SK-MEL-5 (cell line): ENCODE measurements around the gene PLEK. TPM values are rescaled to one million over a fixed set of nuclear protein-coding genes. Genes with fewer than 3 reads are reported as not detected.
"Not testable (repeated sequence)": the region's sequence is repeated elsewhere in the genome, so short reads cannot be mapped to it uniquely, and the experiment has no call there.

Experiments used
- DNase-seq: peaks from one replicate; pipeline ENCODE4 v3.0.0-alpha.2; 2016; ENCODE audit warnings: low read depth, low spot score
- in situ Hi-C: cut with HindIII; loops from 2 replicates; pipeline ENCODE4 v1.10.0; 2016; ENCODE audit warnings: low sequenced_read_pairs, high pct_unique_total_duplicates, low pct_unique_long_range_greater_than_20kb
- total RNA-seq: library from RNA; depleted of rRNA; stranded (reverse); fragments of >200 nt; shearing (Covaris generic); gene quantifications from 2 replicates; pipeline ENCODE4 v1.2.3, GENCODE V29; 2014

Gene PLEK
- total RNA-seq, 1 experiment from 2014 or later, result not detected

GRCh38 chr2:68345129-68345875 is 19.8 kb upstream of the PLEK start:
- in situ Hi-C loops, result no loop called here
- no peak for DNase-seq

DNA sequence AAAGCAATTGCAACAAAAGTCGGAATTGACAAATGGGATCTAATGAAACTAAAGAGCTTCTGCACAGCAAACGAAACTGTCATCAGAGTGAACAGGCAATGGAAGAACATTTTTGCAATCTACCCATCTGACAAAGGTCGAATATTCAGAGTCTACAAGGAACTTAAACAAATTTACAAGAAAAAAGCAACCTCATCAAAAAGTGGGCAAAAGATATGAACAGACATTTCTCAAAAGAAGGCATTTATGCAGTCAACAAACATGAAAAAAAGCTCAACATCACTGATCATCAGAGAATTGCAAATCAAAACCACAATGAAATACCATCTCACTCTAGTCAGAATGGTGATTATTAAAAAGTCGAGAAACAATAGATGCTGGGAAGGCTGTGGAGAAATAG is 16.0 kb upstream of the PLEK start:
- in situ Hi-C loops, result not testable (repeated sequence)

GRCh38 chr2:68351997-68352396 is 13.1 kb upstream of the PLEK start:
- no peak for DNase-seq
- in situ Hi-C loops, result no loop called here

More for the DNA sequence above, 16.0 kb upstream of the PLEK start:
- DNase-seq, result not testable (repeated sequence)

GRCh38 chr2:68352651-68353391 is 12.3 kb upstream of the PLEK start:
- no peak for DNase-seq
- in situ Hi-C loops, result no loop called here

DNA sequence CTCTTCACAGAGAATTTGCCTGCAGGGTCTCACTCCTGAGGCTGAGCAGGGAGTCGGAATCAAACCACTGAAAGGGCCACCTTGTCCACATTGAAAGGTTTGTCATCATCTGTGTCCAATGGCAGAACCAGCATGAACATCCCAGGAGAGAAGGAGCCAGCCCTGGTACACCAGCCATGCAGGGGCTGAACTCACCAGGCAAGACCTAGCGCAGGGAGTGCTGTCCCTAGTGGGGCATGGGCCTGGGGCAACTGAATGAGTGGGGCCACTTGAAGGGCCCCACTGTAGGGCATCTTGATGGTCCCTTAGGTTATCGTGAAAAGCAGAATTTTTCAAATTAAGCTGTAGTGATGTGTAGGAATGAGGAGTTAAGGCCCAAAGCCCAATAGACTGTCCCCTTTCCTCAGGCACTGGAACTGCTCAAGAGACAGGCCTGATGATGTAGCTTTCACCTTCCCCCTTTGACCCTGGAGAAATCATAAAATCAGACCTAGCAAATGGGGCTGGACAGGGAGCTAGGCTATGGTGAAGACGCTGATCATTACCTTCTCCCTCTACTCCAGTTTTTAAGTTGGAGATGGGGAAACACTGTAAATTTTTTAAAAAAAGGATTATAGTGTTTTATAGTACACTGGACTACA is 8.4 kb upstream of the PLEK start:
- in situ Hi-C loops, result no loop called here
- DNase-seq, result no peak

- in situ Hi-C loops, result no loop called here
- peak; percentile 93 for DNase-seq
Observed at GRCh38 chr2:68357605-68358337, 7.3 kb upstream of the PLEK start.

GRCh38 chr2:68359889-68360288 is 5.2 kb upstream of the PLEK start:
- in situ Hi-C loops, result no loop called here
- DNase-seq, result no peak

- peak; percentile 89 for DNase-seq
- in situ Hi-C loops, result no loop called here
Observed at GRCh38 chr2:68362069-68362468, 3.0 kb upstream of the PLEK start.

GRCh38 chr2:68362749-68363148 is 2.3 kb upstream of the PLEK start:
- no peak for DNase-seq
- in situ Hi-C loops, result no loop called here

DNA sequence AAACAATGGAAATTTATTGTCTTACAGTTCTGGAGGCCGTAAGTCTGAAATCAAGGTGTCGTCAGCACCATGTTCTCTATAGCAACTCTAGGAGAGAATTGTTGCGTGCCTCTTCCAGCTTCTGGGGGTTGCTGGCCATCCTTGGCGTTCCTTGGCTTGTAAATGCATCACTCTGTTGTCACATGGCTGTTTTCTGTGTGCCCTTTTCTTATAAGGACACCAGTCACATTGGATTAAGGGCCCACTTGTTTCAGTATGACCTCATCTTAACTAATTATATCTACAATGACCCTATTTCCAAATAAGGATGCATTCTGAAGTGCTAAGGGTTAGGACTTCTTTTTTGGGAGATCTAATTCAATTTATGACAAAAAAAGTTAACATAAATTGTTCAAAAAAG is 1.4 kb upstream of the PLEK start:
- in situ Hi-C loops, result no loop called here
- DNase-seq, result peak; percentile 52

DNA sequence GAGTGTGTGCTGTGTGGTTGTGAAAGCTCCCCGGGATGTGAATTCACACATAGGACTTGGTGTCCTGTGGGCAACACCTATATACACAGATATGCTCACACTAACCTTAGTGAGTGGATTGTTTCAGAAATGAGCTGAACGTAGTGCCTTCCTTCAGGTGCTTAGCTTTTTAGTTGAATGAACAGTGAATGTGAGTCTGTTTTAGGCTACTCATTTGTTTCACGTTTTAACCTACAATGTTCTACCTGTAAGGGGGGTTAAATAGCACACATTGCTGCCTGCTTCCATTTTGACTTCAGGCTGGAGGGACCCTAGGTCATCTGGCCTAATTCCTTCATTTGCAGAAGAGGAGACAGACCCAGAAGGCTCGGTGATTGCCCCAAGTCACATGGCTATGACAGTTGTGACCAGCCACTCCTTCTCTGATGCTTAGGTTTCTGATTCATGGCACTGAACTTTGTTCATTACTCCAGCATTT is 1.0 kb downstream of the PLEK start:
- in situ Hi-C loops, result no loop called here
- DNase-seq, result no peak

GRCh38 chr2:68367953-68368653 is 3.0 kb downstream of the PLEK start:
- no peak for DNase-seq
- in situ Hi-C loops, result no loop called here

DNA sequence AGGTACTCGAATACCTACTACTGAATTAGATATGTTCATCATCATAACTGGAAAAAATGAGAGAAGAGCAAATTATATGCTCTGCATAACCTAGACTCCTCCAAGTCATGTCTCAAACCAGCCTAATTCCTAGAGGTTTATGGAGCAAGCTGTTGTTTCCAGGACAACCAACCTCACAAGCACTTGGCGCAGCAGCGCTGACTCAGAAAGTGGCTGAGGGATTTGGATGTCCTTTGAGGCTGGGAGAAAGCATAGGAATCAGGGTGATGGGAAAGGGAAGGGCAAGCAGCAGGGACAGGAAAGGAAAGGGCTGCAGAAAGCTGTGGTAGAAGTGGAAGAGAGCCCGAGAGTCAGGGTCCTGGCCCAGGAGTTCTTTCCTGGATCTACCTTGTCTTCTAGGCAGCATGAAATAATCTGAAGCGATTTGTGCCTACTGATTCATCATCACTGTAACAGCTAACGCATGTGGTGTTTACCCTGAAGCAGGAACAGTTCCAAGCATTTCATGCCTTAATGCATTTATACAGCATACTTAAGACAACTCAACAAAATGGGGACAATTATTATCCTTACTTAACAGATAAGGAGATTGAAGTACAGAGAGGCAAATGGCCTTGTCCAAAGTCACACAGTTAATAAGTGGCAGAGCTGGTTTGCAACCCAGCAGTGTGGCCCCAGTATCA is 3.7 kb downstream of the PLEK start:
- no peak for DNase-seq
- in situ Hi-C loops, result no loop called here

GRCh38 chr2:68369337-68369734 is 4.3 kb downstream of the PLEK start:
- DNase-seq, result no peak
- in situ Hi-C loops, result no loop called here

GRCh38 chr2:68371138-68371537 is 6.1 kb downstream of the PLEK start:
- DNase-seq, result no peak
- in situ Hi-C loops, result no loop called here

DNA sequence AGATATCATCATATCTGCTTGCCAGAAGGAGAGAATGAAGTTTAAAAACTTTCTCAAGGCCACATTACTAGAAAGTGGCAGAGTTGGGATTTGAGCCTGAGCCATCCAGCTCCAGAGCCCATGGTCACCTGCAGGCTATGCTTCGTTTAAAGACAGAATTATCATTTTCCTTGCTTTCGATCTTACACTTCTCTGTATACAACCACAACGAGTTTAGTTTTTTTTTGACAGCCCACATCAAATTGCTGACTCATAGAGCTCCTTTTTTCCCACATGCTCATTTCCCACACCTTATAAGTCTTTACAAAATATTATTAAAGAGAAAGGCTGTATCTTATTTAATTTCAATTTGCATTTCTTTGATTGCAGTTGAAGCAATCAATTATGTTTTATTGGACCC is 6.5 kb downstream of the PLEK start:
- in situ Hi-C loops, result no loop called here
- no peak for DNase-seq

GRCh38 chr2:68372485-68372884 is 7.4 kb downstream of the PLEK start:
- in situ Hi-C loops, result no loop called here
- no peak for DNase-seq
